SK-N-SH treated with all-trans-retinoic acid at 6 μM for 48 hours (cell line): Measurements from ENCODE around the gene PCSK9.

Experiments used
- BACH2 ChIP-seq: fragments of 250-450 bp; sonication (Bioruptor Pico); IDR thresholded peaks from 2 replicates; pipeline ENCODE4 v1.9.0; 2021; ENCODE audit warnings: mild to moderate bottlenecking, borderline replicate concordance
- OSR1 ChIP-seq: fragments of 250-450 bp; sonication (Bioruptor Pico); IDR thresholded peaks from 2 replicates; pipeline ENCODE4 v1.8.0; 2022; ENCODE audit warnings: moderate library complexity, mild to moderate bottlenecking, inconsistent platforms
- ZFP3 ChIP-seq: fragments of 250-450 bp; sonication (Bioruptor Pico); IDR thresholded peaks from 2 replicates; pipeline ENCODE4 v1.5.0; 2020; ENCODE audit warnings: mild to moderate bottlenecking, moderate library complexity
- ZNF70 ChIP-seq: fragments of 450-650 bp; formaldehyde crosslinking; IDR thresholded peaks from 2 replicates; pipeline ENCODE4 v1.5.0; 2020; ENCODE audit warnings: mild to moderate bottlenecking, moderate library complexity
- TF ChIP-seq, protein P1 (sequence below): fragments of 250-450 bp; sonication (Bioruptor Pico); IDR thresholded peaks from 2 replicates; pipeline ENCODE4 v1.8.0; 2020; ENCODE audit warnings: mild to moderate bottlenecking, moderate library complexity, borderline replicate concordance

DNA sequence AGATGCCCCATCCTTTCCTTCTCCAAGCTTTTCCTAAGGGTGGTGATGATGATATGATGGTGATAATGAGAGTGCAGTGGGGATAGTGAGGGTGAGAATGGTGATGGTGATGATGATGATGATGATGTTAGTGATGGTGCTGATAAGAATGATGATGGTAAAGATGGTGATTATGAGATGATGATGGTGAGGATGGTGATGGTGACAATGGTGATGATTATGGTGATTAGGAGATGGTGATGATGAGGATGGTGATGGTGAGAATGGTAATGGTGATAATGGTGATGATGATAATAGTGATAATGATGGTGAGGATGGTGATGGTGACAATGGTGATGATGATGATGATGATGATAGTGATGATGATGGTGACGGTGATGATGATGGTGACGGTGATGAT is 36.7 kb upstream of the PCSK9 start:
- TF ChIP-seq ZNF70 (CRISPR knock-in tag) (no peak), OSR1 (CRISPR knock-in tag) (no peak), ZFP3 (no peak), BACH2 (CRISPR knock-in tag) (no peak)
- TF ChIP-seq, protein P1, sequence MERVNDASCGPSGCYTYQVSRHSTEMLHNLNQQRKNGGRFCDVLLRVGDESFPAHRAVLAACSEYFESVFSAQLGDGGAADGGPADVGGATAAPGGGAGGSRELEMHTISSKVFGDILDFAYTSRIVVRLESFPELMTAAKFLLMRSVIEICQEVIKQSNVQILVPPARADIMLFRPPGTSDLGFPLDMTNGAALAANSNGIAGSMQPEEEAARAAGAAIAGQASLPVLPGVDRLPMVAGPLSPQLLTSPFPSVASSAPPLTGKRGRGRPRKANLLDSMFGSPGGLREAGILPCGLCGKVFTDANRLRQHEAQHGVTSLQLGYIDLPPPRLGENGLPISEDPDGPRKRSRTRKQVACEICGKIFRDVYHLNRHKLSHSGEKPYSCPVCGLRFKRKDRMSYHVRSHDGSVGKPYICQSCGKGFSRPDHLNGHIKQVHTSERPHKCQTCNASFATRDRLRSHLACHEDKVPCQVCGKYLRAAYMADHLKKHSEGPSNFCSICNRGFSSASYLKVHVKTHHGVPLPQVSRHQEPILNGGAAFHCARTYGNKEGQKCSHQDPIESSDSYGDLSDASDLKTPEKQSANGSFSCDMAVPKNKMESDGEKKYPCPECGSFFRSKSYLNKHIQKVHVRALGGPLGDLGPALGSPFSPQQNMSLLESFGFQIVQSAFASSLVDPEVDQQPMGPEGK (CRISPR knock-in tag): no peak
